ENCODE measurements around the gene SEC16A. TPM values are rescaled to one million over a fixed set of nuclear protein-coding genes. Genes with fewer than 3 reads are reported as not detected.

The SEC16A gene
- total RNA-seq, 2 experiments from 2014 or later: 23.7 to 60.1 TPM

- TF ChIP-seq EZH2phosphoT487 (IDR thresholded peaks at IDR 0.05; ENCODE audit: borderline replicate concordance, low read depth, low read length) (no peak), CTCF (conservative IDR thresholded peaks at IDR 0.05; ENCODE audit: low read length) (no peak)
- H3K27ac ChIP-seq (ENCODE audit: low read depth, low read length, poor library complexity, severe bottlenecking): no peak overlapping the region
- POLR2A ChIA-PET: no interaction called here
- H3K9me3 ChIP-seq (ENCODE audit: low read length): no peaks in the 10 kb centered on the region
- no peaks in the 10 kb centered on the region for H3K4me1 ChIP-seq (ENCODE audit: insufficient read depth, low read length, poor library complexity, severe bottlenecking)
- H3K4me2 ChIP-seq (ENCODE audit: low read length): no peak overlapping the region
- intact Hi-C loops (cut with micrococcal nuclease; ENCODE audit: unreplicated experiment): no loop called here
- H3K9me2 ChIP-seq (ENCODE audit: insufficient read depth, low read length): no peaks in the 10 kb centered on the region
- H2AFZ ChIP-seq (ENCODE audit: low read length): no peak overlapping the region
- H3K36me3 ChIP-seq (ENCODE audit: insufficient read depth, low read length): peaks cover 26% of the 10 kb centered on the region; the same call in 1 of the 2 replicates
- BruUV-seq (replicated peaks): no TSS peak
- DNase-seq (ENCODE audit: low spot score): no peak
- H4K20me1 ChIP-seq (ENCODE audit: insufficient read depth, low read length): no peaks in the 10 kb centered on the region
- CTCF ChIA-PET (ENCODE audit: unreplicated experiment): no interaction called here
- H3K4me3 ChIP-seq (ENCODE audit: low read depth, low read length, poor library complexity, severe bottlenecking): no peak overlapping the region
- H3K79me2 ChIP-seq (ENCODE audit: insufficient read depth, low read depth, low read length): no peaks in the 10 kb centered on the region
Observed at GRCh38 chr9:136517012-136517743, 34.3 kb upstream of the SEC16A start.

- Histone ChIP-seq H3K79me2 (ENCODE audit: insufficient read depth, low read depth, low read length) (no peaks in the 10 kb centered on the region), H3K36me3 (ENCODE audit: insufficient read depth, low read length) (peaks cover 33% of the 10 kb centered on the region; the same call in 1 of the 2 replicates), H3K4me2 (ENCODE audit: low read length) (no peak overlapping the region), H2AFZ (ENCODE audit: low read length) (no peak overlapping the region), H3K9me3 (ENCODE audit: low read length) (no peaks in the 10 kb centered on the region), H4K20me1 (ENCODE audit: insufficient read depth, low read length) (no peaks in the 10 kb centered on the region), H3K27ac (ENCODE audit: low read depth, low read length, poor library complexity, severe bottlenecking) (no peak overlapping the region), H3K9me2 (ENCODE audit: insufficient read depth, low read length) (no peaks in the 10 kb centered on the region), H3K4me3 (ENCODE audit: low read depth, low read length, poor library complexity, severe bottlenecking) (no peak overlapping the region), H3K4me1 (ENCODE audit: insufficient read depth, low read length, poor library complexity, severe bottlenecking) (no peaks in the 10 kb centered on the region)
- ChIA-PET POLR2A (no interaction called here), CTCF (ENCODE audit: unreplicated experiment) (no interaction called here)
- no peak for TF ChIP-seq EZH2phosphoT487 (IDR thresholded peaks at IDR 0.05; ENCODE audit: borderline replicate concordance, low read depth, low read length)
- TF ChIP-seq CTCF (conservative IDR thresholded peaks at IDR 0.05; ENCODE audit: low read length): no peak
- intact Hi-C loops (cut with micrococcal nuclease; ENCODE audit: unreplicated experiment): no loop called here
- no TSS peak for BruUV-seq (replicated peaks)
- no peak for DNase-seq (ENCODE audit: low spot score)
Observed at GRCh38 chr9:136516191-136516654, 33.4 kb upstream of the SEC16A start.

GRCh38 chr9:136515276-136515675 is 32.4 kb upstream of the SEC16A start:
- intact Hi-C loops (cut with micrococcal nuclease; ENCODE audit: unreplicated experiment): no loop called here
- no peak for TF ChIP-seq EZH2phosphoT487 (IDR thresholded peaks at IDR 0.05; ENCODE audit: borderline replicate concordance, low read depth, low read length)
- no peak for TF ChIP-seq CTCF (conservative IDR thresholded peaks at IDR 0.05; ENCODE audit: low read length)
- Histone ChIP-seq H3K4me1 (ENCODE audit: insufficient read depth, low read length, poor library complexity, severe bottlenecking) (no peaks in the 10 kb centered on the region), H3K36me3 (ENCODE audit: insufficient read depth, low read length) (peaks cover 33% of the 10 kb centered on the region; the same call in 1 of the 2 replicates), H2AFZ (ENCODE audit: low read length) (no peak overlapping the region), H3K4me3 (ENCODE audit: low read depth, low read length, poor library complexity, severe bottlenecking) (no peak overlapping the region), H3K79me2 (ENCODE audit: insufficient read depth, low read depth, low read length) (no peaks in the 10 kb centered on the region), H3K9me2 (ENCODE audit: insufficient read depth, low read length) (no peaks in the 10 kb centered on the region), H3K9me3 (ENCODE audit: low read length) (no peaks in the 10 kb centered on the region), H3K27ac (ENCODE audit: low read depth, low read length, poor library complexity, severe bottlenecking) (no peak overlapping the region), H3K4me2 (ENCODE audit: low read length) (no peak overlapping the region), H4K20me1 (ENCODE audit: insufficient read depth, low read length) (no peaks in the 10 kb centered on the region)
- ChIA-PET POLR2A (no interaction called here), CTCF (ENCODE audit: unreplicated experiment) (no interaction called here)
- DNase-seq (ENCODE audit: low spot score): no peak
- no TSS peak for BruUV-seq (replicated peaks)

All from OCI-LY7 (cell line).